GM18519 (cell line): ENCODE measurements around the gene BFAR.
A peak's percentile ranks its signal among the peaks of the same experiment; 100 is the strongest.
"Not testable (repeated sequence)": the region's sequence is repeated elsewhere in the genome, so short reads cannot be mapped to it uniquely, and the experiment has no call there.

Experiments
- ATAC-seq: cut with Tn5 transposase; IDR thresholded peaks from one replicate; pipeline ENCODE4 v1.9.1; 2021; ENCODE audit warnings: mild to moderate bottlenecking, moderate library complexity; ENCODE audit not compliant: unreplicated experiment, low FRiP score

Gene BFAR

GRCh38 chr16:14635395-14636165, 2.8 kb downstream of the BFAR start:
- ATAC-seq = no peak

- not testable (repeated sequence) for ATAC-seq
These were observed 3.6 kb downstream of the BFAR start for GRCh38 chr16:14636179-14636950.

- not testable (repeated sequence) for ATAC-seq
These were observed 4.1 kb downstream of the BFAR start for GRCh38 chr16:14636951-14637240.

GRCh38 chr16:14640538-14640937, 7.8 kb downstream of the BFAR start:
- no peak for ATAC-seq

DNA sequence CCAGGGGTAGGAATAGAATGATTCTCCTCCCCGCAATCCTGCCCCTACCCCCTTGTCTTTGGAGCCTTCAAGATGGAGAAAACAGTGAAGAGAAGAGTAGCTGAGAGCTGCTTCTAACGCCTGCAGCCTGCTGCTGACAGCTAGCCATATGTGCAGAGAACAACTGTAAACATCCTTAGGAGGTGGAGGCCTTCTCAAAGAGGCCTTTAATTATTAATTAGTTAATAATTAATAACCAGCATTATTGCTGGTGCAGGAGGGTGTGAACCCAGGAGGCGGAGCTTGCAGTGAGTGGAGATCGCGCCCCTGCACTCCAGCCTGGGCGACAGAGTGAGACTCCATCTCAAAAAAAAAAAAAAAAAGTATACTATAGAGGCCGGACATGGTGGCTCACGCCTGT, 8.5 kb downstream of the BFAR start:
- ATAC-seq = no peak

DNA sequence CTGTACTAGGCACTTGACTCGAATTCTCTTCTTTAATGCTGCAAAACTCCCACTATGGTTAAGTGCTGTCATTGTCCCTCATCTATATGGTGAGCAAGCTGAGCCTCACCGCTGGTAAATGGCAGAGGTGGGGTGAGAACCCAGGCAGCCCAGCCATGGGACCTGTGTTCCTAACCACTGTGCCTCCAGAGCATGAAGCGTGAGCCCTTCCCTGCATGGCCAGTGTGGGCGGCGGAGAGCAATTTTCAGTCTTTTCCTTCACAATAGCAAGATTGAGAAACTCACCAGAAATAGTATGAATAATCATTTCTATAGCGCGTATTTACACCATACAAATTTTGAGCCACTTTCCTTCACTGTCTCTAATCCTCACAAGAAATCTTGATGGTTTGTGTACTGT, 9.2 kb downstream of the BFAR start:
- ATAC-seq = no peak

GRCh38 chr16:14649816-14650215, 17.1 kb downstream of the BFAR start:
- ATAC-seq = no peak

DNA sequence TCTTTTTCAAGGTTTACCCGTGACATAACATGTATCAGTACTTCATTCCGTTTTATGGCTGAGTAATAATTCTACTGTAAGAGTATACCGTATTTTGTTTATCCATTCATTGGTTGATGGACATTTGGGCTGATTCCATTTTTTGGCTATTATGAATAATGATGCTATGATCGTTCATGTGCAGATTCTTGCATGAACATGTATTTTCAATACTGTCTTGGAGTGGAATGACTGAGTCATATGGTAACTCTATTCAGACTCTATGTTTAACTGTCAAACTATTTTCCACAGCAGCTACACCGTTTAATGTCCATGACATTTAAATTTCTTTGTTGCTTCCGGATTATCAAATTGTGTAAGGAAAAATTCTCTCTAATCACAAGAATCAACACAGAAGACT, 17.9 kb downstream of the BFAR start:
- ATAC-seq = no peak

GRCh38 chr16:14652726-14653125, 20.0 kb downstream of the BFAR start:
- ATAC-seq = no peak

- peak; percentile 75 for ATAC-seq
These were observed 25.3 kb downstream of the BFAR start for GRCh38 chr16:14658063-14658462.

GRCh38 chr16:14667347-14668266, 34.9 kb downstream of the BFAR start:
- ATAC-seq = no peak

- no peak for ATAC-seq
These were observed 35.9 kb downstream of the BFAR start for GRCh38 chr16:14668556-14669223.

DNA sequence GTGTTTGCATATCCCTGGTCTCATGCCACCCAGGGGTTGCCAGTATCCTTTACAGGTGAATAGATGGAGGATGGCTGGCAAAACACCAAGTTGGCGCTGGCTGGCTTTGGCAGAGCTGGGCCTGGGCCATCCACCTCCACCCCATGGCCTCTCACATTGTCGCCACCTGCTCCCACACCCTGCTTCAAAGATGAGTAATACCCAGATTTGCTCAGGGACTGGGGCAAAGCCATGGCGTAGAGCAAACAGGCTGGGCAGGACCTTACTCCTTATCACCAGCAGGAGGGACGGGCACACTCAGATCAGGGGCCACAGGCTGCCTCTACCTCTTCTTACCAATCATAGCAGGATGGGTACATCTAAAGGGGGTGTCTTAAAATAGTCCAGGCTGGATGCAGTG, 37.0 kb downstream of the BFAR start:
- no peak for ATAC-seq

DNA sequence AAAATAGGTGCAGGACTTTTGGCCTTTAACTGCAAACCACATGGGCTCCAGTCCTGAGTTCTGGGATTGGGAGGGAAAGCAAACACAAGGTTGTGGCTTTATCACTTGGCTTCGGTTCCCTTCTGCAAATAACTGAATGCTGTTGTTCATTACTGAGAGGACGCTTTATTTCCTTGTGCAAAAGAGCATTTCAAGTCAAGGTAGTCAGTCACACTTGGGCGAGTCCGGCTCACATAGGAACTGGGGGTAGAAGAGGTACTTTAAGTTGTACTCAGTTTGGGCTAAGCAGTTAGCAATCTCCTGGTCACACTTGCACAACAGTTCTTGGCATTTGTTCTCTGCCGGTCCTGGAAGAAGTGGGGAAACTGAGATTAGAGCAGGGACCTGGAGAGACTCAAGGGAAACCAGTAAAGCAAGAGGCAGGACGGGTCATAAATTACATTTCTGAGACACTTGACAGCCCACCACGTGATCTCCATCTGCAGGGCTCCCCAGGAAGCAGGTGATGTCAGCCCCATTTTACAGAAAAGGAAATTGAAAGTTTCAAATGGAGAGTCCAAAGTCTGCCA, 39.7 kb downstream of the BFAR start:
- ATAC-seq = no peak

GRCh38 chr16:14676633-14677032, 43.9 kb downstream of the BFAR start:
- no peak for ATAC-seq

DNA sequence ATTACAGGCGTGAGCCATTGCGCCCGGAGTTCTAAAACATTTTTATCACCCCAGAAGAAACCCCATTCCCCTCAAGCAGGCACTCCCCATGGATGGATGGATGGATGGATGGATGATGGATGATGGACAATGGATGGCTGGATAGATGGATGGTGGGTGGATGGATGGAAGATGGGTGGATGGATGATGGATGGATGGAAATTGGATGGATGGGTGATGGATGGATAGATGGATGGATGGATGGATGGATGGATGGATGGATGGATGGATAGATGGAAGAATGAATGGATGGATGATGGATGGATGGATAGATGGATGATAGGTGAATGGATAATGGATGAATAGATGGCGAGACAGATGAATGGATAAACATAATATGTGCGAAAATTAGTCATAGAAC, 44.9 kb downstream of the BFAR start:
- no peak for ATAC-seq

GRCh38 chr16:14678748-14679497, 46.2 kb downstream of the BFAR start:
- no peak for ATAC-seq

DNA sequence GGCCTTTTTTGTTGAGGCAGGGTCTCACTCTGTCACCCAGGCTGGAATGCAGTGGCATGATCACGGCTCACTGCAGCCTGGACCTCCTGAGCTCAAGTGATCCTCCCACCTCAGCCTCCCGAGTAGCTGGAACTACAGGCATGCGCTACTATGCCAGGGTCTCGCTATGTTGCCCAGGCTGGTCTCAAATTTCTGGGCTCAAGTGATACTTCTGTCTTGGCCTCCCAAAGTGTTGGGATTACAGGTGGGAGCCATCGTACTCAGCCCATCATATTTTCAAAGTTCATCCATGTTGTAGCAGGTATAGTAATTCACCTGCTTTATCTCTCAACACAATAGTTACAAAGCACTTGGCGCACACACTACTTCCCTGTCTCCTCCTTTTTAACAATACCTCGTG, 47.6 kb downstream of the BFAR start:
- not testable (repeated sequence) for ATAC-seq

DNA sequence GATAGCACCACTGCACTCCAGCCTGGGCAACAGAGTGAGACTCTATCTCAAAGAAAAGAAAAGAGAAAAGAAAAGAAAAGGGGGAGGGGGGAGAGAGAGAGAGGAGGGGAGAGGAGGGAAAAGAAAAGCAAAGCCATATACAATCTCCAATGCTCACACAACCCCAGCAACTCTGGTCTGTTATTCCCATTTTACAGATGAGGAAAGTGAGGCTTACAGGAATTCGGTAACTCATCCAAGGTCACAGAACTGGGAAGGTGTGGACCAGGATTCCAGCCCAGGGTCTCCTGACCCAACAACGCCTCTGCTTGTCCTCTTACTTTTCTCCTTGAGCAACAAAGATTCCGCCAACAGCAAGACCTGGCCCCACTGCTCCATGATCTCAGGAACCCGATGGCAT, 48.4 kb downstream of the BFAR start:
- no peak for ATAC-seq

- no peak for ATAC-seq
These were observed 49.4 kb downstream of the BFAR start for GRCh38 chr16:14682121-14682520.
